ENCODE results near the gene MED20. TPM values are rescaled to one million over a fixed set of nuclear protein-coding genes. Genes with fewer than 3 reads are reported as not detected.

MED20 gene
- total RNA-seq, result 20.4 and 37.8 TPM in 2 replicates

DNA sequence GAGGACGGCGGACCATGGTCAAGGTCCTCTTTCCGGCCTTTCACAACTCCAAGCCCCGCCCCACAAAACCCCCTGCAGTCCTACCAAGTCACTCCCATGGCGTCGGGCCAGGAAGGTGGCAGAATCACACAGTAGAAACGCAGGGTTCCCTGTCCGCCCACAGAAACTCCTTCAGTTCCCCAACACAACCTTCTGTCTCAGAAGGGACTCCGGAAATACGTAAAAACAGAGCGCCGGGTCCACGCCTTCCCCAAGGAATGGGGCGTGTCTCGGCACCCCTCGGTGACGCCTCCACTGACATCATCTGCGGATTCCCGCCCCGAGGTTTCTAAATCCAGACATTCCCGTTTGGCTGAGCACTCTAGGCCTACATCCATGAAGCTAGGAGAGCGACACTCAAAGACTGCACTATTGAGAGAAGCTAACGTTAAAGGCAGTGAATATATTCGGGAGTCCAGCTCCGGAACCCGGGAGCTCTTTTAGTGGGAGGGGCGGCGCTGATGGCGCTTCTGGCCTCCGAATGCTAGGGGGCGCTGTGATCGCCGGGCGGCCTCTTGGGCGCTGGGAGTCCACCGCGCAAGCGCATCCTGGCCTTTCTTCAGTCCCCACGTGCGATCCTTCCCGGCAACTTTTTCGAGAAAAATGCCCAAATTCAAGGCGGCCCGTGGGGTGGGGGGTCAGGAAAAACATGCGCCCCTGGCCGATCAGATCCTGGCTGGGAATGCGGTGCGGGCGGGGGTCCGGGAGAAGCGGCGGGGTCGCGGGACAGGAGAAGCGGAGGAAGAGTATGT lies at the start of gene MED20, which contains the start of gene BYSL:
Gene MED20 (minus strand): TSS at position 219 of the 791 bp plus-strand sequence. CDS start 121 bp downstream, at position 98.
Gene BYSL (plus strand): TSS at position 579 of the 791 bp plus-strand sequence. CDS start 64 bp downstream, at position 643.

DNA sequence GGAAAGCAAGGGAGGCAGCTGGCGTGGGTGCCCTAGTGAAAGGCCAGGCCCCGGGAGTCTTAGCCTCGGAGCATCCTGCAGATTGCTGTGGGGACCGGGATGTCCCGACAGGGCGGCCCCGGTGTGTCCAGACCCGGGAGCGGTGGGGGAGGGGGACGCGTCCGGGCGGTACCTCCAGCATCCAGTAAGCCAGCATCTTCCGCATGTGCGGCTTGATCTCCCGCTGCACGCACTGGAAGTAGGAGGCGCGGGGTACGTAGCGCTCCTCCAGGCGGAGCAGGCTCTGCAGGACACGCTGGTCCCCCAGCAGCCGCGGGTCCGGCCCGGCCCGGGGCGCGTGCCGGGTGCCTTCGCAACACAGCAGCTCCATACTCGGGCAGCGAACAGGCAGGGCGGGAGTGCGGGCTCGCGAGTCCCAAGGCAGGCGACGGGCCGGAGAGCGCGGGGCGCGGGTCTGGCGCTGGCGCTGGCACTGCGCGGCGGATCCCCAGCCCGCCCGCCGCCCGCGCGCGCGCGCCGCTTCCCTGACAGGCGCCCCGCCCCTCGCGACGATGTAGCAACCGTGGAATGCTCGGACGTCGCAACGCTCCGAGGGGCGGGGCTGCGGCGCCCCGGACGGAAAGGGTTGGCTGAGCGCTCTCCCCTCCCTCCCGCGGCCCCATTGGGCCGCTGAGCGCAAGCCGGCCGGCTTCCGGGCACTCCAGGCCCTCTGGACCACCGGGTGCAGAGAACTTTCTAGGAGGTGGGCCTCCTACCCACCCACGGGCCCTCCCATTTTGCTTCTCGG lies 20.5 kb upstream of the MED20 start, which contains the start of gene CCND3:
Gene CCND3 (minus strand): TSS at position 529 of the 787 bp plus-strand sequence. CDS start 159 bp downstream, at position 370.

GRCh38 chr6:41895300-41896233 lies 25.4 kb downstream of the MED20 start, which contains the start of gene USP49:
USP49 (minus strand) TSS chr6:41895375; CDS start chr6:41806983, 88,392 bp downstream.

Other genes starting within 250 kb of the MED20 start
- gene TFEB, start 185.5 kb downstream of the MED20 start, total RNA-seq, result 8.9 and 26.8 TPM in 2 replicates
- gene PGC, start 173.7 kb downstream of the MED20 start, total RNA-seq, result not detected in 2 replicates
- gene FRS3, start 141.2 kb downstream of the MED20 start, total RNA-seq, result 2.0 and 3.9 TPM in 2 replicates
- not detected in 2 replicates for gene PRICKLE4, start 140.4 kb downstream of the MED20 start, total RNA-seq
- 280 and 362 TPM in 2 replicates for gene TOMM6, start 133.4 kb downstream of the MED20 start, total RNA-seq
- gene USP49, start 25.8 kb downstream of the MED20 start, total RNA-seq, result 0.35 and 1.7 TPM in 2 replicates
- 6.2 and 6.3 TPM in 2 replicates for gene BYSL, start 360 bp upstream of the MED20 start, total RNA-seq
- 118 and 119 TPM in 2 replicates for gene CCND3, start 20.7 kb upstream of the MED20 start, total RNA-seq
- gene TAF8, start 129.4 kb upstream of the MED20 start, total RNA-seq, result 15.9 and 23.6 TPM in 2 replicates
- gene C6orf132, start 221.5 kb upstream of the MED20 start, total RNA-seq, result 3.0 and 6.9 TPM in 2 replicates

Data from myometrial cell (primary cell).